Fibroblast of lung (primary cell): Measurements from ENCODE around the gene SPATC1L.

Experiments
- CTCF ChIP-seq, 2 donors: IDR thresholded peaks in 1 of 2; conservative IDR thresholded peaks in 1 of 2; 1 replicate in 1 of 2; 2 replicates in 1 of 2; pipeline ENCODE4 v1.5.1; 2011 to 2012; ENCODE audit warnings: low read length in 2 of 2, control low read depth in 1 of 2, inconsistent platforms in 1 of 2, low read depth in 1 of 2, mild to moderate bottlenecking in 1 of 2
- EZH2 ChIP-seq: IDR thresholded peaks from 2 replicates; pipeline ENCODE4 v1.5.1; 2012; ENCODE audit warnings: low read length, control low read depth, mild to moderate bottlenecking; ENCODE audit errors: missing control alignments

GRCh38 chr21:46157987-46158451 lies 26.2 kb downstream of the SPATC1L start:
- TF ChIP-seq CTCF (conservative IDR thresholded peaks at IDR 0.05 in 1 of 2, IDR thresholded peaks at IDR 0.05 in 1 of 2; ENCODE audit: low read depth in 1 of 2, low read length in 2 of 2): no peak
- TF ChIP-seq EZH2: no peak
